Fibroblast of mammary gland (primary cell): ENCODE data around the gene AJM1.

Experiments
- DNase-seq: peaks from one replicate; pipeline ENCODE4 v3.0.0-alpha.2; 2010; ENCODE audit warnings: low read depth
- H3K4me3 ChIP-seq: 2 replicates; pipeline ENCODE4 v1.5.1; 2011; ENCODE audit warnings: low read depth, mild to moderate bottlenecking, low read length, moderate library complexity; ENCODE audit not compliant: control insufficient read depth
- TF ChIP-seq, protein P1 (sequence below): conservative IDR thresholded peaks from 2 replicates; pipeline ENCODE4 v1.5.1; 2011; ENCODE audit warnings: low read depth, low read length, inconsistent platforms; ENCODE audit not compliant: control insufficient read depth, insufficient read depth

The AJM1 gene

DNA sequence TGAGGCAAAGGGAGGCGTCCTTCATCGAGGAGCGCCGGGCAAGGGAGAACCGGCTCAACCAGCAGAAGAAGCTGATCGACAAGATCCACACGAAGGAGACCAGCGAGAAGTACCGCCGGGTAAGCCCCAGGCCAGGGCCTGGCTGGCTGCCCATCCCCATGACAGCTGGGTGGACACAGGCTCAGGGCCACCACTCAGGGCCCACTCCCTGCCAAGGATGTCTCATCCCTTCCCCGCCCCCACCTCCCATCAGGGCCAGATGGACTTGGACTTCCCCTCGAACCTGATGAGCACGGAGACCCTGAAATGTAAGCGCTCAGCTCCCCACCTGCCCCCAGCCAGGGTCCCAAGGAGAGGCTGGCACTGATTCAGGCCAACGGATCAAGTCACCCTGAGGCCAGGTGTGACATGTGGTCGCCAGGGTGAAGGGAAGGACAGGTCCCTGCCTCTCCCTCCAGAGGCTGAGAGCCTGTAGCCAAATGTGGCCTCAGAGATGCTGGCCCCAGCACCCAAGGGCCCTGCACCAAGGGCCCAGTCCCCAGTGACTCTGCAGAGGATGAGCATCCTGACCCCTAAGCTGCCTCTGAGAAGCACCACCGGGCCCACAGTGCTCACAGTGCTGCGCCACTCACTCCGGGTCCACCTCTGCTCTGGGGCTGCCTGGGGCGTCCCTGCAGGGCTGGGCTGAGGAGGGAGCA lies 37.6 kb upstream of the AJM1 start:
- TF ChIP-seq, protein P1, sequence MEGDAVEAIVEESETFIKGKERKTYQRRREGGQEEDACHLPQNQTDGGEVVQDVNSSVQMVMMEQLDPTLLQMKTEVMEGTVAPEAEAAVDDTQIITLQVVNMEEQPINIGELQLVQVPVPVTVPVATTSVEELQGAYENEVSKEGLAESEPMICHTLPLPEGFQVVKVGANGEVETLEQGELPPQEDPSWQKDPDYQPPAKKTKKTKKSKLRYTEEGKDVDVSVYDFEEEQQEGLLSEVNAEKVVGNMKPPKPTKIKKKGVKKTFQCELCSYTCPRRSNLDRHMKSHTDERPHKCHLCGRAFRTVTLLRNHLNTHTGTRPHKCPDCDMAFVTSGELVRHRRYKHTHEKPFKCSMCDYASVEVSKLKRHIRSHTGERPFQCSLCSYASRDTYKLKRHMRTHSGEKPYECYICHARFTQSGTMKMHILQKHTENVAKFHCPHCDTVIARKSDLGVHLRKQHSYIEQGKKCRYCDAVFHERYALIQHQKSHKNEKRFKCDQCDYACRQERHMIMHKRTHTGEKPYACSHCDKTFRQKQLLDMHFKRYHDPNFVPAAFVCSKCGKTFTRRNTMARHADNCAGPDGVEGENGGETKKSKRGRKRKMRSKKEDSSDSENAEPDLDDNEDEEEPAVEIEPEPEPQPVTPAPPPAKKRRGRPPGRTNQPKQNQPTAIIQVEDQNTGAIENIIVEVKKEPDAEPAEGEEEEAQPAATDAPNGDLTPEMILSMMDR: no peak
- DNase-seq: no peak
- H3K4me3 ChIP-seq: no peak overlapping the region

DNA sequence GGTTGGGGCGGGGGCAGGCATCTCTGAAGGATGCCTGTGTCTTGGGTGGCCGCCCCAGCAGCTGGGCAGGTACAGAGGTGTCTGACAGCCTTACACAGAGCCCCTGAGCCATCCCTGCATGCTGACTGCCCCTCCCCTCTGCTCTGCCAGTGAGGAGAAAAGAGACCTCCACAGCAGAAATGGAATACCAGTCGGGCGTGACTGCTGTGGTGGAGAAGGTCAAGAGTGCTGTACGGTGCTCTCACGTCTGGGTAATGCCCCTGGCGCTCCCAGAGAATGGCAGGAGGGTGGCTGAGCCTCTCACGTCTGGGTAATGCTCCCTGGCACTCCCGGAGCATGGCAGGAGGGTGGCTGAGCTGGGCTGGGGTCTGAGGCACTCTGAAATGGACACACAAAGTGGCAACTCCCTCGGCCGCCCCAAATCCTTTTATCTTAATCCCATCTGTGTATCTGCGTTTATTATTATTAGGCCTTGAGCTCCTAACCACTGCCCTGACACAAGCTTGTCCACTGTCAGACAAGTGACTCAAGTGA lies 37.0 kb upstream of the AJM1 start:
- TF ChIP-seq, protein P1: no peak
- no peak overlapping the region for H3K4me3 ChIP-seq
- DNase-seq: no peak

GRCh38 chr9:136806067-136806466 lies 36.2 kb upstream of the AJM1 start:
- no peak overlapping the region for H3K4me3 ChIP-seq
- DNase-seq: no peak
- TF ChIP-seq, protein P1: no peak

- peak overlapping the region; percentile 71 for H3K4me3 ChIP-seq
- DNase-seq: no peak
- TF ChIP-seq, protein P1: no peak
Observed at GRCh38 chr9:136806631-136807201, 35.6 kb upstream of the AJM1 start.

DNA sequence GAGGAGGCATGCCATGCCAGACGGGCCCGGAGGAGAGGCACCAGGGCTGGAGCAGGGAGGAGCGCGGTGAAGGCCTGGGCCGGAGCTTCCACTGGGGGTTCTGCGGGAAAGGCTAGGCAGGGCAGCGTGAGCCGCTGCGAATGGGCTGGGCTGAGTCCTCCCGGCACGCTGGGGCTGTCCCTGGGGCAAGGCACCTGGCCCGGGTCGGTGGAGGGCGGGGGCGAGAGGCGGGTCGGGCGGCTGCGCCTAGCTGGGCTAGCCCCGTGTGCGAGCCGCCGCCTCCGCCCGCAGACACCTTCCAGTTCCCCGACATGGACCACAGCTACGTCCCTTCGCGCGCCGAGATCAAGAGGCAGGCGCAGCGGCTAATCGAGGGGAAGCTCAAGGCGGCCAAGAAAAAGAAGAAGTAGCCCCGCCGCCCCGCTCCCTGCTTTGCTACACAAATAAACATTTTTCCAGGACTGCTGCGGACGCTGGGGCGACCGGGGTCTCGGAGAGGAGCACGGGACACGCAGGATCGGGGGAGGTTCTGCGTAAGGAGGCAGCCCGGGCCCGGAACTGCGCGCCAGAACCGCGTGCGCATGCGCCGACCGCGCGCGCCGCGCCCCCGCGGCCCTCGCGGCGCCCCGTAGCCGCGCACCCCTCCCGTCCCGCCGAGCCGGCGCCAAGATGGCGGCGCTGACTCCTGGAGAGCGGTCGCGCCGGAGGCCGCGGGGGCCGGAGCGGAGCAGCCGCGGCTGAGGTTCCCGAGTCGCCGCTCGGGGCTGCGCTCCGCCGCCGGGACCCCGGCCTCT lies 34.8 kb upstream of the AJM1 start, which contains the start of gene RABL6:
Gene RABL6, plus strand, starts transcription at position 668 of the 794 bp plus-strand sequence. CDS start 249 bp downstream, outside the sequence.
- peak; percentile 58 for DNase-seq
- H3K4me3 ChIP-seq: peak within 1 kb of the TSS; percentile 71
- TF ChIP-seq, protein P1: no peak

- TF ChIP-seq, protein P1: no peak
- peak overlapping the region; percentile 71 for H3K4me3 ChIP-seq
- no peak for DNase-seq
Observed at GRCh38 chr9:136808075-136808805, 34.0 kb upstream of the AJM1 start.
